CD4-positive, alpha-beta T cell treated with Interleukin-4 for 4 hours (primary cell): Measurements from ENCODE around the gene PTPRN2.
"Not testable (repeated sequence)": the region's sequence is repeated elsewhere in the genome, so short reads cannot be mapped to it uniquely, and the experiment has no call there.

Source experiments
- DNase-seq: peaks from one replicate; pipeline ENCODE4 v3.0.0-alpha.2; 2020

The PTPRN2 gene

GRCh38 chr7:158187694-158187994, 400.0 kb downstream of the PTPRN2 start:
- no peak for DNase-seq

DNA sequence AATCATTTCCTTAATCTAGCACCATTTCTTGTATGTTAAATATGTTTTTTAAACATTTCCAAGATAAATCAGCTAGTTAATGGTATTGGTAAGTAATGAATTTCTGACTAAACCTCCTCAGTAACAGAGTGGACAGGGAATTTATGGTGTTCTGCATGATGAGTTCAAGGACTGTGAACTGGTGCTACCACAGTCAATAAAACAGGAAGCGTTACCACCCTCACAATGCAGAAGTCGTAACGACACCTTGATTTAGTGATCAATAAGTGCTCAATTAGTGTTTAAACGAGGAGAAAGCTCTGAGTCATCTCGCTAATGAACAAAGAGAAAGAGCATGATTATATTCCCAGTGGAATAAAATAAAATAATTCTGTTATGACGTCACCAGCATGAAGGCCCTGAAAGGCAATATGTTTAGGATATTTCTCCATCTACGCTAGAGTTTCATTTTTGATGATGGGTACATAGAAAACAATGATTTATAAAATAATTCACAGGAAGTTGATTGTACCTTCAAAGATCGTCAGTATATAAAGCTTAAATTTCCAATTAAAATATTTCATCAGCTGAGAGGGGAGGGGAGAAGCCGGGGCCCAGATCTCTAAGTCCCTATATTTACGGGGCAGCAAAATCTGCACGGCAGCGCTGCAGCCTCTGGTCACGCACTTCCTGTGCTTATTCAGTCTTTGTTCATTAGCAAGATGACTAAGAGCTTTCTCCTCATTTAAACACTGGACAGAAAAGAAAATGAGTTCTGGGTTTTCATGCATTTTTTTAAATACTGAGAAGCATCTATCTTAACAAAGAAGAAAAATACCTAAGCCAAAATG, 400.5 kb downstream of the PTPRN2 start:
- DNase-seq: no peak

DNA sequence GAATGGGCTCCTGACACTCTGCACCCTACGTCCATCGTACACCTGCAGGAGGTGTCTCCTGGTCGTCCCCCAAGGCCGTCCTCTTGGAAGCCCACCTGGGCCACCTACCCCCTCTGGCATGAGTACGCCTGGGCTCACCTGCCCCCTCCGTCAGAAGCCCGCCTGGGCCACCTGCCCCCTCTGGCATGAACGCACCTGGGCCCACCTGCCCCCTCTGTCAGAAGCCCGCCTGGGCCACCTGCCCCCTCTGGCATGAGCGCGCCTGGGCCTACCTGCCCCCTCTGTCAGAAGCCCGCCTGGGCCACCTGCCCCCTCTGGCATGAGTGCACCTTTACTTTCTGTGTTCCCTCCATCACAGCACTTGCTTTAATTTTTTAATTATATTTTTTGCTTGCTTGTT, 401.2 kb downstream of the PTPRN2 start:
- DNase-seq: no peak

GRCh38 chr7:158185653-158186052, 402.0 kb downstream of the PTPRN2 start:
- DNase-seq: no peak

- no peak for DNase-seq
These were observed 404.2 kb downstream of the PTPRN2 start for GRCh38 chr7:158183431-158183830.

DNA sequence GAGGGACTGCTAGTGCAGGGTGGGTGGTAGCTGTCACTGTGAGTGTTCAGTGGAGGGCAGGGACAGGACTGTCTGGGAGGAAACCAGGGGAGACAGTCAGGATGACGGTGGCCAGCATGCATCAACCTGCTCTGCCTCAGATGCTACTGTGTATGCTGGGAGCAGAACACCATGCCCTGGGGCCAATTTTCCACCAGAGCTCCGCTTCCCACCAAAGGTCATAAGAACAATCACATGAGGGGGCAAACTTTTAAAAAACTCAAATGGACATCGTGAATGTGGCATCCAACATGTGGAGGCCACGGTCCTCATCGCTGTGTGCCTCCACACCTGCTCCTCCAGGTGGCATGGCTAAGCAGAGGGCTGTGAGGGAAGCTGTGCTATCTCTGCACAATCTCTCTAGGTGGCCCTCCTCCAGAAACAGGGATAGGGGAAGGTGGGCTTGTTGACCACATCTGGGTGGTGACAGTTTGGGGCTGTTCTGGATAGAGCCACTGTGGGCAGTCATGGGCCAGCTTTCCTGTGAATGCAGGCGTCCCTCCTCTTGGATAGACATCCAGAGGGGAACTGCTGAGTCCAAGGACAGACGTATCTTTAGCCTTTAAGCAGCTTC, 411.0 kb downstream of the PTPRN2 start:
- DNase-seq: no peak

DNA sequence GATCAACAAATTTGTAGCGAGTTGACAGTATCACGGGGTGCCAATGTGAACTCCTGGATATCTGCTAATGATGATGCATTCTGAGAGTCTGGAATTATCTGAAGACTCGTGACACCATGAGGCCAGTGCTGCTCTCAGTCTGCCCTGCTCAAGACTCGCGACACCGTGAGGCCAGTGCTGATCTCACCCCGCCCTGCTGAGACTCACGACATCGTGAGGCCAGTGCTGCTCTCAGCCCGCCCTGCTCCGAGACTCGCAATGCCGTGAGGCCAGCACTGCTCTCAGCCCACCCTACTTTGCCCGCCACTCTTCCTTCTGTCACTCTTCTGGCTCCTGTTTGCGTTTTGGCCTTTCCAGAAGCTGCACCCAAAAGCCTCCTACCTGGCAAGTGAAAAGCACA, 411.8 kb downstream of the PTPRN2 start:
- no peak for DNase-seq

GRCh38 chr7:158174947-158175346, 412.7 kb downstream of the PTPRN2 start:
- DNase-seq: no peak

DNA sequence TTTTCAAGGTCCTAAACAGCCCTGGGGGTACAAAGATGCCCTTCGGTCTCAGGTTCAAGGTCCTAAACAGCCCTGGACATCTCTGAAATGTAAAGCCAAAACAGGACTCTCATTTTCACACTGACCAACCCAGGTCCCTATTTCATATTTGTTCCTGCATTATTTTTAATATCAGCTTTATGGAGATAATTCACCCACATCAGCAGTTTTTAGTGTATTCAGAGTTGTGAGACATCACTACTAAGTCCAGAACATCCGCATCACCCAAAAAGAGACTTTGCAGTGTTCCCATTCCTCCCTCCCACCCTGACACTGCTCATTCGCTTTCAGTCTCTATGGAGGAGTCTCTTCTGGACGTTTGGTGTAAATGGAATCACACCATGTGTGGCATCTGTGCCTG, 420.2 kb downstream of the PTPRN2 start:
- DNase-seq: no peak

DNA sequence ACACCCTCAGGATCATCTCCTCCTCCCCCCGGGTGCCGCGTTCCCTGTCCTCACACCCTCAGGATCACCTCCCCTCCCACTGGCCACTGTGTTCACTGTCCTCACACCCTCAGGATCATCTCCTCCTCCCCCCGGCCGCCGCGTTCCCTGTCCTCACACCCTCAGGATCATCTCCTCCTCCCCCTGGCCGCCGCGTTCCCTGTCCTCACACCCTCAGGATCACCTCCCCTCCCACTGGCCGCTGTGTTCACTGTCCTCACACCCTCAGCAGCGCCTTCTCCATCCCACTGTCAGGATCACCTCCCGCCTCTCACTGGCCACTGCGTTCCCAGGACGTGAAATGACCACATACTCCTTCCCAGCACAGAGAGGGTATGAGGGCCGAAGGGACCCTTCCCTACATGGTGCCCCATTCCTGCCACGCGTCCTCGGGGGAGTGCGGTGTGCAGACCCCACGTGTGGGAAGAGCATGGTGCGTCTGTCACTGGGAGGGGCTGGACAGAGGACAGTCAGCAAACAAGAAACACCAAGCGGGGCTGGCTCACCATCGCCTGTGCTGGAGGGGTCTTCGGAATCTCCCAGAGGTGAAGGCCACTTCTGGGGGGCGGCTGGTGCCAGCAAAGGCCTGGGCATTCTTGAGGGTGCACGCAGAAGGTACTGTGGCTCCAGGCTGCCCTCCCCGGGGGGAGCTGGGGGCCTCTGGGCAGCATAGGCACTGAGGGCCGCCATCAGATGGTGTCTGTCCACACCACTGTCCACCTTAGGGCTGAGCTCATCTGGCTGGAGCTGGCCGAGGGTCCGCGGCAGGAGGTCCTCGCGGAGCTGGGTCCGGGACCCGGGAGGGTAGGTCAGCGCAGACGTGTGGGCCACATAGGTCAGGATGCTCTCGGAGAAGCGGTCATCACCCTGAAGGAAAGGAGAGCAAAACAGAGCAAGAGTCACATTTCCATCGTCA, 421.0 kb downstream of the PTPRN2 start:
- no peak for DNase-seq

DNA sequence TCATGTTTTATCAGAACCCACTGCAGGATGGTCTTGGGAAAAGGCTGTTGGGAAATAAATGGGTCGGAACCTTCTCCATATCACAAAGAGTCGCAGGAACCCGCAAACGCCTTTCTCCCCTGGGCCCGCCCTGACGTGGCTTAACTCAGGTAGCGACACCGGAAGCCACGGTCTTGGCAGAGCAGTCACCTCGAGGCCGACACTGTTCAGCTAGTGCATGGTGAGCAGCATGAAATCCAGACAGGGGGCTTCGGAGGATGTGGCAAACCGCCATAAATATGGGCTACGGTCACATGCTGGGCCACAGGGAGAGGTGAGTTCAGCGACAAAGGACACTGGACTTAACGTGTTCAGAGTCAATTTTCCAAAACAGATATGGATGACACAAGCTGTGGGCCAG, 421.9 kb downstream of the PTPRN2 start:
- no peak for DNase-seq

DNA sequence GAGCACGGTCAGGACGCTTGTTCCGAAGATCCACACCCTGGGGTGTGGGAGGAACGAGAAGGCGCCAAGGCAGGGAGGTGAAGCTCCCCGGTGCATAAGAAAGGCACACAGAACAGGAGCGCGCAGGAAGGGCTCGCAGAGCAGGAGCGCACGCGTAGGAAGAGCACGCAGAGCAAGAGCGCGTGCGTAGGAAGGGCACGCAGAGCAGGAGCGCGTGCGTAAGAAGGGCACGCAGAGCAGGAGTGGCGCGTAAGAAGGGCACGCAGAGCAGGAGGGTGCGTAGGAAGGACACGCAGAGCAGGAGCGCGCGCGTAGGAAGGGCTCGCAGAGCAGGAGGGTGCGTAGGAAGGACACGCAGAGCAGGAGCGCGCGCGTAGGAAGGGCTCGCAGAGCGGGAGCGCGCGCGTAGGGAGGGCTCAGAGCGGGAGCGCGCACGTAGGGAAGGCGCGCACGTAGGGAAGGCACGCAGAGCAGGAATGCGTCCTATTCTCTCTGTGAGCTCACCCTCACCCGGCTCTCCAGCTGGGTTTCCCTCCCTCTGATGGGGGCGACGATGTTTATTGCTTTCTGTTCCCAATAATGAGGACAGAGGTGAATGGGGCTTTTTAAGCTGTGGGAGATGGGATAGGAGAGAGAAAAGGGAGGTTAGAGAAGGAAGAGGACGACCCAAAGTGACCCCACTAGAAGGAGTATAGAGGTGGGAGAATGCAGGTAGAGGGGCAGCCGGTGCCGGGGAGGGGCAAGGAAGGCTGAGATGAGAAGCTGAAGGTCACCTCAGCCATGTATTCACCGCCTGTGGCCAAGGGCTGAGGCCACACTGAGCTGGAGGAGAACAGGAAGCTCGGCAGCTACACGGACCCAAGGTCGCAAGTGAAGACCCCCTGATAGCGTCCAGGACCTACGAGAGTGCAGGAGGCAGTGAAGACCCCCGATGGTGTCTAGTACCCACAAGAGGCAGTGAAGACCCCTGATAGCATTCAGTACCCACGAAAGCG, 423.2 kb downstream of the PTPRN2 start:
- no peak for DNase-seq

DNA sequence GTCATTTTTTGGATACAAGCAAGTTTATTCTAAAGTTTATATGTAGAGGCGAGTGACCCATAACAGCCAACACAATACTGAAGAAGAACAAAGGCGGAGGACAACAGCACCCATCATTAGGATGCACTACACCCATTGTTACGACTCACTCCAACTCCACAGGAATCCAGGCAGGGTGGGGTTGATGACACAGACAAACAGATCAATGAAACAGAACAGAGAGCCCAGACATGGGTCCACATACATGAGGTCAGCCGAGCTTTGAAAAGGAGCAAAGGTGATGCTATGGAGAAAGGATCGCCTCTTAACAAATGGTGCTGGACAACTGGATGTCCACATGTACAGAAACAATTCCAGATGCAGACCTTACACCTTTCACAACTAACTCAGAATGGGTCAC, 426.4 kb downstream of the PTPRN2 start:
- no peak for DNase-seq

- no peak for DNase-seq
These were observed 427.4 kb downstream of the PTPRN2 start for GRCh38 chr7:158160199-158160598.

DNA sequence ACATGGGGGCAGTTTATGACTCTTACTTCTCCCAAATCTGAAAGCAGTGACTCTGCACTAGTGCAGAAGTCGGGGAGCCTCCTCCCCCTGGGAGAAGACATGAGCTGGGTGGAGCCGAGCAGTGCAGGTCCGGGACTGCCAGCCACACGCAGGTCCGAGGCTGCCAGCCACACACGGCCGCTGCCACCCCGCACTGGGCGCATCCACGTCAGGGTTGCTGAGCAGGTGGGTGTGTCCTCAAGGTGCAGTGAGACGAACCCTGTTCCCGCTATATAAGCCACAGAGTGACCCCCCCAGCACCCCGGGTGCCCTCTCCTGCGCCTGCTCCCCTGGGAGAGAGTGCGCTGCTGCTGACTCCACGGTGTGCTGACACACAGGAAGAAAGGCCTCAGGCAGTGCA, 430.2 kb downstream of the PTPRN2 start:
- DNase-seq: no peak

DNA sequence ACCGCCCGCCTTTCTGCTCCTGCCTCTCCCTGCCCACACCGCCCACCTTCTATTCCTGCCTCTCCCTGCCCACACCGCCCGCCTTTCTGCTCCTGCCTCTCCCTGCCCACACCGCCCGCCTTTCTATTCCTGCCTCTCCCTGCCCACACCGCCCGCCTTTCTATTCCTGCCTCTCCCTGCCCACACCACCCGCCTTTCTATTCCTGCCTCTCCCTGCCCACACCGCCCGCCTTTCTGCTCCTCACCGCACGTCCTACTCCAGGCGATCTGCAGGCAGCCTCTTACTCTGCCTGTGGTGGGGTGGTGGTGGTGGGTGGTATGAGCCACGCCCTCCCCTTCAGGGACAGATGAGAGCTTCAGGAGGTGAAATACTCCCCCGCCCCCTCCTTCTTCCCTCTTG, 436.4 kb downstream of the PTPRN2 start:
- DNase-seq: not testable (repeated sequence)

GRCh38 chr7:158150234-158150633, 437.4 kb downstream of the PTPRN2 start:
- no peak for DNase-seq

DNA sequence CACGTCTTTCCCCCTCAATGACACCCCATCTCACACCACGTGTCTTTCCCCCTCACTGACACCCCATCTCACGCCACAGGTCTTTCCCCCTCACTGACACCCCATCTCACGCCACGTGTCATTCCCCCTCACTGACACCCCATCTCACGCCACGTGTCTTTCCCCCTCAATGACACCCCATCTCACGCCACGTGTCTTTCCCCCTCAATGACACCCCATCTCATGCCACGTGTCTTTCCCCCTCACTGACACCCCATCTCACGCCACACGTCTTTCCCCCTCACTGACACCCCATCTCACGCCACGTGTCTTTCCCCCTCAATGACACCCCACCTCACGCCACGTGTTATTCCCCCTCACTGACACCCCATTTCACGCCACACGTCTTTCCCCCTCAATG, 440.2 kb downstream of the PTPRN2 start:
- DNase-seq: not testable (repeated sequence)

DNA sequence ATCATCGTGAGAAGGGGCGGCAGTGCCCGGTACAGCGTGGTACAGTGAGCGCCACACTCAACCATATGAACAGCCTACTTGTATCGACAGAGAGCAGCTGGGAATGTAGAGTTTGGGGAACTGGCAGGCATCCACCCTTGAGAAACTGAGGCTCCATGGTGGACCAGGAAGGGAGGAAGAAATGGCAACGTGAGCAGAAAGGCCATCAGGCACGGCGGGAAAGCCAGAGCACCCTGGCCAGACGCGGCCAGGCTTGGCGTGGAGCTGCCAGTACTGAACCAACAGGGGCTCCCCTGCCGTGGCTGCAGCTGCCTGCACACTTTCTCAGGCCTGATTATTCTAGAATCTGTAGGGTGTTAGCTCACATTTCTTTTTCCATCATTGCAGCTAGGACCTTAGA, 442.3 kb downstream of the PTPRN2 start:
- no peak for DNase-seq

DNA sequence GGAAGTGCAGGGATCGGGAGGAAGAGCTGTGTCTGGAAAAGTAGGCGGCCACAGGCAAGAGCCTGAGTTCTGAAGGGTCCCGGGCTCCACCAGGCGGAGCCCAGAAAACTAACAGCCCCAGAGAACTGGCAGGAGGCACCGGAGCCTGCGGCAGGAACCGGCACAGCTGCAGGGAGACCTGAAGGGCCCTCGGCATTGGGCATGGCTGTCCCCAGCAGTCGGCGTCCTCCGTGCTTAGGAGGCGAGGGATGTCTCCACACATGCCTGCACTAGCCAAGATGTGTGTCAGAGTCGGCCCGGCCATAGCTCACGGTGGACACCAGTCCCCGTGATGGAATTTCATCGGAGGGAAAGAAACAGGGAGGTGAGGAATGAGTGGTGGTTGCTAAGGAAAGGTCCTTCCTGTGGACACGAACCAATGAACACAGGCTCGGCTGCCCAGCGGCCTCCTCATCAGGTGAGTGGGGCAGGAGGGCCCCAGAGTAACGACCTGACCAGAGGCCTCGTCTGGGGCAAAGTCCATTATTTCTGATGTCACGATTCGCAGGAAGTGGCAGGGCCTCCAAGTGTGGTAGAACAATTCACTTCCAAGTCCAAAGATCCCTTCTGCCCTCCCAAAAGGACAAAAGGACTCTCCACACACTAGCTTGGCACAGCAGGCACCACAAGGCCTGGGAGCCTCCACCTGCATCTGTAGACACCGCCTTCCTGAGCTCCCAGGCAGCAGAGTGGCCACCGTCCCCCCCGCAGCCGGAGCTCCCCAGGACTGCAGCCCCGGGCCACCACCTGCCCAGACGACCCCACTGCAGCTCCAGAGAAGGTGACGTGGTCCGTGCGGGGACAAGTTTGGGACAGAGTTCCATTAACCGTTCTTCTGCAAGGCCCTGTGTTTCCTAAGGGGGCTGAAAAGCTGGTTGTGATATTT, 444.2 kb downstream of the PTPRN2 start:
- DNase-seq: no peak

DNA sequence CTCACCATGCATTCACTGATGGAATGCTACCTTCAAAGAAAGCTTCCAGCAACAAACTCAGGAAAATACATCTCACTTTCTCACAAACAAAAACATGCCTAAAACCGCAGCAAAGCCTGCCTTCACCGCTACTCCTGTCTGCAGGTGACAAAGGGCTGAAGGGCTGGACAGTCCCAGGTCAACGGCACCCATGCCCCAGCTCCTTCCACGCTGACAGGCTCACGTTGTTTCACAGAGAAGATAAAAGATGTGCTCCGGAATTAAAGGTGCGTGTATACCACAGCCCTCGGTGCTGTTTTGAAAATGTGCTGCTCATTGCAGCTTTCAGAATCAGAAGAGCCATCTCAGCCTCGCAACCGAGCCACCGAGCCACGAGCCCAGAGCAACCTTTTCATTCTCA, 445.0 kb downstream of the PTPRN2 start:
- no peak for DNase-seq
